Measurements from ENCODE around the gene FBXO3. TPM values are rescaled to one million over a fixed set of nuclear protein-coding genes. Genes with fewer than 3 reads are reported as not detected.
A peak's percentile ranks its signal among the peaks of the same experiment; 100 is the strongest.

The FBXO3 gene
- total and polyA plus RNA-seq, 2 experiments from 2014 or later: 37.8 to 44.6 TPM

GRCh38 chr11:33766085-33766484 lies 8.2 kb downstream of the FBXO3 start:
- no peak overlapping the region for H3K27ac ChIP-seq
- WGBS, 2 experiments (ENCODE audit: low coverage in 1 of 2, low lambda C conversion rate in 2 of 2, missing lambda C conversion rate in 2 of 2): 91 to 96% methylated on average over 2 of the region's 2 CpGs
- in situ Hi-C loops (cut with MboI): no loop called here
- no peak overlapping the region for H3K4me2 ChIP-seq (ENCODE audit: unreplicated experiment)
- no peaks in the 10 kb centered on the region for H3F3A ChIP-seq (ENCODE audit: insufficient read depth)
- H3K79me2 ChIP-seq (ENCODE audit: insufficient read depth): peaks cover 17% of the 10 kb centered on the region; the same call in 1 of the 2 replicates
- DNase-seq: no peak
- no peaks in the 10 kb centered on the region for H3K4me1 ChIP-seq (ENCODE audit: insufficient read depth)
- no peaks in the 10 kb centered on the region for H4K20me1 ChIP-seq (ENCODE audit: insufficient read depth)
- H2AFZ ChIP-seq: no peak overlapping the region
- H3K4me3 ChIP-seq: no peak overlapping the region
- H3K9me3 ChIP-seq (ENCODE audit: low read depth): no peaks in the 10 kb centered on the region
- H3K9me2 ChIP-seq (ENCODE audit: insufficient read depth): no peaks in the 10 kb centered on the region
- TF ChIP-seq EZH2phosphoT487 (IDR thresholded peaks at IDR 0.05; ENCODE audit: insufficient read depth, low read depth): no peak
- TF ChIP-seq EZH2 (IDR thresholded peaks at IDR 0.05; ENCODE audit: insufficient read depth, poor library complexity, severe bottlenecking): no peak
- H3K36me3 ChIP-seq (ENCODE audit: low read depth): peaks cover 49% of the 10 kb centered on the region
- H3K27me3 ChIP-seq (replicated peaks; ENCODE audit: insufficient read depth): no peaks in the 10 kb centered on the region
- no peak overlapping the region for H3K9ac ChIP-seq

- Histone ChIP-seq H3K27ac (no peak overlapping the region), H3K4me2 (ENCODE audit: unreplicated experiment) (no peak overlapping the region), H3K27me3 (replicated peaks; ENCODE audit: insufficient read depth) (no peaks in the 10 kb centered on the region), H3K4me1 (ENCODE audit: insufficient read depth) (no peaks in the 10 kb centered on the region), H3F3A (ENCODE audit: insufficient read depth) (no peaks in the 10 kb centered on the region), H3K36me3 (ENCODE audit: low read depth) (peaks cover 46% of the 10 kb centered on the region), H3K9me3 (ENCODE audit: low read depth) (no peaks in the 10 kb centered on the region), H3K9ac (no peak overlapping the region), H4K20me1 (ENCODE audit: insufficient read depth) (no peaks in the 10 kb centered on the region), H3K79me2 (ENCODE audit: insufficient read depth) (0 out of 2 replicates have a peak, but pooled peaks cover 5% of the 10 kb centered on the region), H2AFZ (no peak overlapping the region), H3K4me3 (no peak overlapping the region), H3K9me2 (ENCODE audit: insufficient read depth) (no peaks in the 10 kb centered on the region)
- in situ Hi-C loops (cut with MboI): no loop called here
- DNase-seq: no peak
- TF ChIP-seq EZH2phosphoT487 (IDR thresholded peaks at IDR 0.05; ENCODE audit: insufficient read depth, low read depth) (no peak), EZH2 (IDR thresholded peaks at IDR 0.05; ENCODE audit: insufficient read depth, poor library complexity, severe bottlenecking) (no peak)
- WGBS, 2 experiments (ENCODE audit: low coverage in 1 of 2, low lambda C conversion rate in 2 of 2, missing lambda C conversion rate in 2 of 2): 94 to 96% methylated on average over 2 of the region's 2 CpGs
These were observed 12.8 kb downstream of the FBXO3 start for GRCh38 chr11:33761471-33761870.

DNA sequence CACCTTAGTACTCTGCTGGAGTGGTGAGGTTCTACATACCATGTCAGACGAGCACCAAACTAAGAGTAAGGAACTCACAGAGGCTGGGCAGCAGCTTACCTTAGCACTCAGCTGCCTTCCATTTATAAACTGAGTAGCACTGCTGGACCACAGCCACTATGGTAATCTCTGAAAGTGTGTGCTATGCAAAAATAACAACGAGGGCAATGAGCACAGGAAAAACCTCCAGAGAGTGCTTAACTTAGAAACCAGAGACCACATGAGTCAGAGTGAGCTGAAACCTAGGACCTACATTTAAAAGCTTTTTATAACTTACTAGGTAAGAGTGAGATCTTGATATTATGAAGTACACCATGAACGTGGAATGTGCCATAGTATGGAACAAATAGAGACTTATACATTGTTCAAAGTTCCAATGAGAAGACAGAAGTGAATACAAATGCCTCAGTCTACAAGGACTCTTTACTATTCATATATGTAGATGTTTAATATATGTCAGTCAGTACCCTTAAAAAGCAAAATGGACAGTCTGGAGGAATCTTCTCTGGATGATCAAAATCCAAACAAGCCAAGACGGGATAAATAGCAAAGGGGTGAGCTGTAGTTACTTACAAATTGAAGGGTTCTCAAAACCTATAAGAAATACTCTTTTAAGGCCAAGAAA lies 20.9 kb downstream of the FBXO3 start:
- H3K9me2 ChIP-seq (ENCODE audit: insufficient read depth): no peaks in the 10 kb centered on the region
- no peak overlapping the region for H3K27ac ChIP-seq
- 44 to 46% methylated on average over 4 of the region's 4 CpGs for WGBS, 2 experiments (ENCODE audit: low coverage in 1 of 2, low lambda C conversion rate in 2 of 2, missing lambda C conversion rate in 2 of 2)
- no peaks in the 10 kb centered on the region for H3K27me3 ChIP-seq (replicated peaks; ENCODE audit: insufficient read depth)
- no peaks in the 10 kb centered on the region for H4K20me1 ChIP-seq (ENCODE audit: insufficient read depth)
- in situ Hi-C loops (cut with MboI): no loop called here
- TF ChIP-seq EZH2phosphoT487 (IDR thresholded peaks at IDR 0.05; ENCODE audit: insufficient read depth, low read depth): no peak
- TF ChIP-seq EZH2 (IDR thresholded peaks at IDR 0.05; ENCODE audit: insufficient read depth, poor library complexity, severe bottlenecking): no peak
- peaks cover 12% of the 10 kb centered on the region for H3K4me1 ChIP-seq (ENCODE audit: insufficient read depth)
- H3K36me3 ChIP-seq (ENCODE audit: low read depth): peaks cover 15% of the 10 kb centered on the region
- H3K79me2 ChIP-seq (ENCODE audit: insufficient read depth): no peaks in the 10 kb centered on the region
- H3K4me3 ChIP-seq: no peak overlapping the region
- H3F3A ChIP-seq (ENCODE audit: insufficient read depth): peaks cover 17% of the 10 kb centered on the region; the same call in 1 of the 2 replicates
- H2AFZ ChIP-seq: no peak overlapping the region
- no peak overlapping the region for H3K9ac ChIP-seq
- H3K4me2 ChIP-seq (ENCODE audit: unreplicated experiment): peak overlapping the region; percentile 9
- no peaks in the 10 kb centered on the region for H3K9me3 ChIP-seq (ENCODE audit: low read depth)
- peak; percentile 67 for DNase-seq

- peaks cover 17% of the 10 kb centered on the region; the same call in 1 of the 2 replicates for H3F3A ChIP-seq (ENCODE audit: insufficient read depth)
- 70 to 81% methylated on average over 3 of the region's 3 CpGs for WGBS, 2 experiments (ENCODE audit: low coverage in 1 of 2, low lambda C conversion rate in 2 of 2, missing lambda C conversion rate in 2 of 2)
- no peak overlapping the region for H2AFZ ChIP-seq
- no peak overlapping the region for H3K4me3 ChIP-seq
- peaks cover 10% of the 10 kb centered on the region for H3K36me3 ChIP-seq (ENCODE audit: low read depth)
- no peak overlapping the region for H3K27ac ChIP-seq
- TF ChIP-seq EZH2 (IDR thresholded peaks at IDR 0.05; ENCODE audit: insufficient read depth, poor library complexity, severe bottlenecking): no peak
- TF ChIP-seq EZH2phosphoT487 (IDR thresholded peaks at IDR 0.05; ENCODE audit: insufficient read depth, low read depth): no peak
- in situ Hi-C loops (cut with MboI): no loop called here
- H3K27me3 ChIP-seq (replicated peaks; ENCODE audit: insufficient read depth): no peaks in the 10 kb centered on the region
- no peaks in the 10 kb centered on the region for H3K79me2 ChIP-seq (ENCODE audit: insufficient read depth)
- DNase-seq: no peak
- no peaks in the 10 kb centered on the region for H3K9me3 ChIP-seq (ENCODE audit: low read depth)
- no peak overlapping the region for H3K9ac ChIP-seq
- no peaks in the 10 kb centered on the region for H4K20me1 ChIP-seq (ENCODE audit: insufficient read depth)
- no peak overlapping the region for H3K4me2 ChIP-seq (ENCODE audit: unreplicated experiment)
- peaks cover 18% of the 10 kb centered on the region for H3K4me1 ChIP-seq (ENCODE audit: insufficient read depth)
- no peaks in the 10 kb centered on the region for H3K9me2 ChIP-seq (ENCODE audit: insufficient read depth)
These were observed 22.4 kb downstream of the FBXO3 start for GRCh38 chr11:33751878-33752277.
